Endothelial cell of umbilical vein (primary cell): ENCODE data around the gene ABCC1. TPM values are rescaled to one million over a fixed set of nuclear protein-coding genes. Genes with fewer than 3 reads are reported as not detected.

Experiments
- BruUV-seq: library from RNA; stranded (reverse); fragments of 400-500 nt; replicated peaks from 2 replicates; lab custom pipeline; 2021; lab: Mats Ljungman, UMichigan
- CTCF ChIA-PET: fragments of 300-600, 350-600 bp; sonication (Branson Sonifier 250); formaldehyde crosslinking; loops from one replicate; lab custom pipeline; 2021; ENCODE audit warnings: antibody characterized with exemption, inconsistent platforms; lab: Charles Lee
- POLR2A ChIA-PET: fragments of 300-600, 350-600 bp; sonication (Branson Sonifier 250); formaldehyde crosslinking; loops from one replicate; lab custom pipeline; 2021; ENCODE audit warnings: antibody characterized with exemption, inconsistent platforms; lab: Charles Lee
- DNase-seq: peaks from one replicate; pipeline ENCODE4 v3.0.0-alpha.2; 2011; ENCODE audit warnings: low read depth, low spot score
- FAIRE-seq: peaks from 2 replicates; lab custom pipeline; 2011; peaks lifted over from hg19 to GRCh38; lab: Jason Lieb, UNC
- H2AFZ ChIP-seq: 2 replicates; pipeline ENCODE4 v1.6.0; 2012; ENCODE audit warnings: low read depth, low read length, control low read depth, inconsistent platforms
- H3K27ac ChIP-seq: 2 replicates; pipeline ENCODE4 v1.5.1; 2011; ENCODE audit warnings: low read depth, mild to moderate bottlenecking, control low read depth, low read length, moderate library complexity; ENCODE audit not compliant: insufficient read depth
- H3K27me3 ChIP-seq, 2 experiments: 2 replicates each; pipeline versions ENCODE4 v1.6.0 to v1.6.1; 2011; ENCODE audit warnings: low read length in 2 of 2, mixed read lengths in 1 of 2; ENCODE audit not compliant: control insufficient read depth in 2 of 2, insufficient read depth in 2 of 2
- H3K36me3 ChIP-seq, 2 experiments: 2 replicates in 1 of 2; 3 replicates in 1 of 2; pipeline ENCODE4 v1.5.1; 2011; ENCODE audit warnings: low read length in 2 of 2, mild to moderate bottlenecking in 1 of 2, moderate library complexity in 1 of 2; ENCODE audit not compliant: control insufficient read depth in 2 of 2, insufficient read depth in 2 of 2; ENCODE audit errors: extremely low read depth in 1 of 2
- H3K4me1 ChIP-seq: 3 replicates; pipeline ENCODE4 v1.5.1; 2011; ENCODE audit warnings: mild to moderate bottlenecking, low read length; ENCODE audit not compliant: control insufficient read depth, insufficient read depth; ENCODE audit errors: extremely low read depth
- H3K4me2 ChIP-seq: 2 replicates; pipeline ENCODE4 v1.6.1; 2011; ENCODE audit warnings: low read length, control low read depth, mixed read lengths; ENCODE audit not compliant: insufficient read depth
- H3K4me3 ChIP-seq, 3 experiments: fragments of 200-600 bp in 1 of 3; sonication (generic), shearing (Covaris generic) in 1 of 3; replicated peaks in 1 of 3; 2 replicates each; pipeline ENCODE4 v1.5.1; 2011 to 2016; ENCODE audit warnings: control low read depth in 3 of 3, low read length in 3 of 3, mild to moderate bottlenecking in 2 of 3, inconsistent platforms in 1 of 3, low read depth in 1 of 3, moderate library complexity in 1 of 3; ENCODE audit not compliant: insufficient read depth in 1 of 3
- H3K79me2 ChIP-seq: 2 replicates; pipeline ENCODE4 v1.6.0; 2012; ENCODE audit warnings: low read length, inconsistent platforms; ENCODE audit not compliant: control insufficient read depth, insufficient read depth
- H3K9ac ChIP-seq: replicated peaks from 2 replicates; pipeline ENCODE3; 2011; ENCODE audit warnings: low read length, control low read depth; ENCODE audit not compliant: insufficient read depth; ENCODE audit errors: extremely low read depth
- H3K9me1 ChIP-seq: replicated peaks from 3 replicates; pipeline ENCODE4 v1.6.0; 2011; ENCODE audit warnings: mild to moderate bottlenecking, low read length; ENCODE audit not compliant: control insufficient read depth, insufficient read depth; ENCODE audit errors: extremely low read depth
- H3K9me3 ChIP-seq: replicated peaks from 2 replicates; pipeline ENCODE4 v1.5.1; 2012; ENCODE audit warnings: low read length, inconsistent platforms; ENCODE audit not compliant: control insufficient read depth, insufficient read depth
- H4K20me1 ChIP-seq: replicated peaks from 2 replicates; pipeline ENCODE3; 2011; ENCODE audit warnings: mild to moderate bottlenecking, low read length; ENCODE audit not compliant: control insufficient read depth, insufficient read depth; ENCODE audit errors: extremely low read depth
- CTCF ChIP-seq, 2 donors: IDR thresholded peaks; 1 replicate in 1 of 2; 2 replicates in 1 of 2; pipeline ENCODE4 v1.5.1; 2011; ENCODE audit warnings: low read length in 2 of 2, mild to moderate bottlenecking in 2 of 2, moderate library complexity in 2 of 2, control low read depth in 1 of 2, inconsistent platforms in 1 of 2, low read depth in 1 of 2; ENCODE audit not compliant: insufficient read depth in 1 of 2; ENCODE audit errors: extremely low read depth in 1 of 2
- EZH2 ChIP-seq: IDR thresholded peaks from 2 replicates; pipeline ENCODE4 v1.6.1; 2012; ENCODE audit warnings: borderline replicate concordance, low read depth, mild to moderate bottlenecking, moderate library complexity, low read length, inconsistent platforms; ENCODE audit not compliant: severe bottlenecking
- FOS ChIP-seq: IDR thresholded peaks from 2 replicates; pipeline ENCODE4 v1.6.1; 2011; ENCODE audit warnings: mild to moderate bottlenecking, low read length, moderate library complexity, borderline replicate concordance; ENCODE audit not compliant: insufficient read depth
- GATA2 ChIP-seq: IDR thresholded peaks from 2 replicates; pipeline ENCODE4 v1.7.0; 2011; ENCODE audit warnings: low read depth, mild to moderate bottlenecking, moderate library complexity, mixed read lengths, low read length; ENCODE audit not compliant: insufficient read length, insufficient read depth
- JUN ChIP-seq: IDR thresholded peaks from 2 replicates; pipeline ENCODE4 v1.6.1; 2011; ENCODE audit warnings: borderline replicate concordance, low read depth; ENCODE audit not compliant: insufficient read length, insufficient read depth
- MAX ChIP-seq: IDR thresholded peaks from 2 replicates; pipeline ENCODE4 v1.6.1; 2011; ENCODE audit not compliant: insufficient read depth, insufficient read length
- MYC ChIP-seq: IDR thresholded peaks from one replicate; pipeline ENCODE4 v1.6.1; 2011; ENCODE audit warnings: mild to moderate bottlenecking, low read depth, low read length
- POLR2A ChIP-seq: IDR thresholded peaks from 2 replicates; pipeline ENCODE4 v1.6.1; 2012; ENCODE audit warnings: low read depth, mild to moderate bottlenecking, control low read depth, low read length
- POLR2AphosphoS5 ChIP-seq: IDR thresholded peaks from 2 replicates; pipeline ENCODE4 v1.6.1; 2012; ENCODE audit warnings: low read depth, mild to moderate bottlenecking, control low read depth, low read length, moderate library complexity; ENCODE audit not compliant: insufficient read depth
- dilution Hi-C: fragments of 300-500 bp; cut with MboI; formaldehyde crosslinking; loops from one replicate; pipeline ENCODE4 v1.15.0; 2019; ENCODE audit warnings: low sequenced_read_pairs; ENCODE audit not compliant: extremely low pct_ligation_motif_present
- intact Hi-C: fragments of 100-400 bp; cut with micrococcal nuclease; formaldehyde crosslinking; loops from one replicate; pipeline ENCODE4 v1.10.0; 2022
- polyA plus RNA-seq, 4 experiments: library from polyadenylated mRNA; depleted of rRNA in 3 of 4; stranded (reverse) in 3 of 4; unstranded in 1 of 4; fragments of >200 nt; gene quantifications; 2 replicates each; pipeline versions ENCODE4 v1.2.1 to v1.2.3, GENCODE V29; 2011 to 2012; ENCODE audit warnings: missing spikeins in 1 of 4
- total RNA-seq: library from RNA; stranded (reverse); gene quantifications from 2 replicates; pipeline ENCODE4 v1.2.3, GENCODE V29; 2021

ABCC1 gene
- total and polyA plus RNA-seq, 2 donors (not counting 3 experiments of a cell fraction or from before 2014, with no cell fraction given) = 46.1 to 89.2 TPM

GRCh38 chr16:15979801-15980200 is 30.4 kb downstream of the ABCC1 start:
- H3K4me1 ChIP-seq = peaks cover 16% of the 10 kb centered on the region
- intact Hi-C loops = no loop called here
- H3K79me2 ChIP-seq = peaks cover 94% of the 10 kb centered on the region
- H3K9ac ChIP-seq = no peak overlapping the region
- POLR2A ChIA-PET = no interaction called here
- H4K20me1 ChIP-seq = peaks cover 2% of the 10 kb centered on the region
- no peak overlapping the region for H2AFZ ChIP-seq
- CTCF ChIA-PET = no interaction called here
- H3K9me3 ChIP-seq = peaks cover 3% of the 10 kb centered on the region
- BruUV-seq = no TSS peak
- TF ChIP-seq CTCF (IDR thresholded peaks at IDR 0.05; ENCODE audit: extremely low read depth in 1 of 2, insufficient read depth in 1 of 2, low read depth in 1 of 2, low read length in 2 of 2) (no peak), MAX (no peak), FOS (no peak), GATA2 (no peak), JUN (no peak), POLR2A (no peak), POLR2AphosphoS5 (no peak), MYC (no peak), EZH2 (no peak)
- FAIRE-seq (no peak), DNase-seq (no peak)
- no peaks in the 10 kb centered on the region for H3K9me1 ChIP-seq
- no peak overlapping the region for H3K27ac ChIP-seq
- peaks cover 2 to 6% of the 10 kb centered on the region in 2 experiments for H3K36me3 ChIP-seq
- H3K4me3 ChIP-seq = no peak overlapping the region
- no peaks in the 10 kb centered on the region for H3K27me3 ChIP-seq
- H3K4me2 ChIP-seq = no peak overlapping the region
- dilution Hi-C loops = no loop called here
